Naive thymus-derived CD4-positive, alpha-beta T cell (primary cell): ENCODE results near the gene WRAP73. TPM values are rescaled to one million over a fixed set of nuclear protein-coding genes. Genes with fewer than 3 reads are reported as not detected.

Source experiments
- ATAC-seq: fragments of 150-1000 bp; cut with Tn5 transposase; 2 replicates; pipeline ENCODE4 v1.10.0; 2021; ENCODE audit warnings: mild to moderate bottlenecking, moderate library complexity
- CTCF ChIA-PET: fragments of 350-600 bp; sonication (Branson Sonifier 250); formaldehyde crosslinking; loops from one replicate; lab custom pipeline; 2021; ENCODE audit warnings: antibody characterized with exemption; lab: Charles Lee
- POLR2A ChIA-PET: fragments of 350-600 bp; sonication (Branson Sonifier 250); formaldehyde crosslinking; loops from one replicate; lab custom pipeline; 2021; ENCODE audit warnings: antibody characterized with exemption, inconsistent platforms; lab: Charles Lee
- DNase-seq, 9 donors: peaks; one replicate each; pipeline versions ENCODE4 v3.0.0 to v3.0.0-alpha.2; 2020 to 2022; ENCODE audit warnings: mixed read lengths in 1 of 9
- H3K27ac ChIP-seq: one replicate; pipeline ENCODE4 v1.7.0; 2013; ENCODE audit warnings: mild to moderate bottlenecking, low read depth, low read length, moderate library complexity
- H3K27me3 ChIP-seq, 2 donors: one replicate each; pipeline ENCODE4 v1.7.0; 2013; ENCODE audit warnings: low read length in 2 of 2, mild to moderate bottlenecking in 2 of 2, moderate library complexity in 2 of 2; ENCODE audit not compliant: control insufficient read depth in 2 of 2, insufficient read depth in 2 of 2
- H3K36me3 ChIP-seq, 3 experiments: 1 replicate in 2 of 3; 2 replicates in 1 of 3; pipeline ENCODE4 v1.7.0; 2013; ENCODE audit warnings: low read length in 3 of 3, mild to moderate bottlenecking in 3 of 3, moderate library complexity in 1 of 3; ENCODE audit not compliant: insufficient read depth in 3 of 3, control insufficient read depth in 2 of 3
- H3K4me1 ChIP-seq, 2 donors: one replicate each; pipeline ENCODE4 v1.7.0; 2013; ENCODE audit warnings: low read length in 2 of 2, mild to moderate bottlenecking in 2 of 2, moderate library complexity in 1 of 2; ENCODE audit not compliant: control insufficient read depth in 2 of 2, insufficient read depth in 2 of 2
- H3K4me3 ChIP-seq: 2 replicates; pipeline ENCODE4 v1.7.0; 2013; ENCODE audit warnings: mild to moderate bottlenecking, low read length
- H3K9me3 ChIP-seq, 3 experiments: 1 replicate in 2 of 3; 2 replicates in 1 of 3; pipeline ENCODE4 v1.7.0; 2013; ENCODE audit warnings: low read length in 3 of 3; ENCODE audit not compliant: control insufficient read depth in 2 of 3
- H3K27ac Mint-ChIP-seq, 9 donors: one replicate each; pipeline ENCODE4 v1.8.0; 2020 to 2022; ENCODE audit warnings: mixed read lengths in 9 of 9, mild to moderate bottlenecking in 8 of 9, moderate library complexity in 5 of 9, inconsistent platforms in 2 of 9
- H3K27me3 Mint-ChIP-seq, 5 donors: one replicate each; pipeline ENCODE4 v1.8.0; 2021 to 2022; ENCODE audit warnings: mixed read lengths in 5 of 5, mild to moderate bottlenecking in 1 of 5
- H3K36me3 Mint-ChIP-seq, 5 donors: one replicate each; pipeline ENCODE4 v1.8.0; 2020 to 2022; ENCODE audit warnings: mixed read lengths in 5 of 5, mild to moderate bottlenecking in 3 of 5, inconsistent platforms in 1 of 5
- H3K4me1 Mint-ChIP-seq, 7 donors: one replicate each; pipeline ENCODE4 v1.8.0; 2020 to 2022; ENCODE audit warnings: mixed read lengths in 7 of 7, mild to moderate bottlenecking in 3 of 7, inconsistent platforms in 1 of 7
- H3K4me3 Mint-ChIP-seq, 10 donors: one replicate each; pipeline ENCODE4 v1.8.0; 2020 to 2022; ENCODE audit warnings: mild to moderate bottlenecking in 10 of 10, mixed read lengths in 10 of 10, moderate library complexity in 6 of 10, inconsistent platforms in 2 of 10
- H3K9me3 Mint-ChIP-seq, 11 donors: one replicate each; pipeline ENCODE4 v1.8.0; 2020 to 2022; ENCODE audit warnings: mixed read lengths in 11 of 11, mild to moderate bottlenecking in 4 of 11, inconsistent platforms in 1 of 11, moderate library complexity in 1 of 11
- intact Hi-C, 2 donors: fragments of 100-400 bp; cut with micrococcal nuclease; formaldehyde crosslinking; loops; one replicate each; pipeline ENCODE4 v1.15.1; 2023
- polyA plus RNA-seq, 2 donors: library from polyadenylated mRNA; unstranded; fragments of 300-500 nt; fragmentation: Illumina TruSeq; gene quantifications; one replicate each; pipeline ENCODE4 v1.2.3, GENCODE V29; 2021
- total RNA-seq, 6 experiments: library from RNA in 5 of 6; stranded (reverse) in 5 of 6; gene quantifications; 1 replicate in 5 of 6; 2 replicates in 1 of 6; pipeline ENCODE4 v1.2.3 and lab custom pipeline; 2021 to 2026

The WRAP73 gene
- total and polyA plus RNA-seq, 7 experiments from 2014 or later = 25.5 to 42.0 (median 36.3) TPM

- Mint-ChIP-seq H3K4me1 (peaks cover 13 to 37% (median 33%) of the 10 kb centered on the region in 7 donors), H3K9me3 (no peaks in the 10 kb centered on the region), H3K27me3 (peaks cover 20 to 36% (median 30%) of the 10 kb centered on the region in 5 donors), H3K4me3 (peak overlapping the region; percentile 79 to 91 (median 86)), H3K36me3 (peaks cover 0 to 12% (median 4%) of the 10 kb centered on the region in 5 donors), H3K27ac (peak overlapping the region in 6 of 9 donors; percentile 3 to 81 (median 48))
- POLR2A ChIA-PET = interaction anchor here (0.6 to 1.9 kb wide), 4 partner anchors 21 to 82 kb away, joined by 3 to 10 read pairs (median 4); no protein-coding TSS in a partner anchor
- Histone ChIP-seq H3K4me1 (peaks cover 11 to 16% of the 10 kb centered on the region in 2 donors), H3K36me3 (peaks cover 0 to 21% (median 0%) of the 10 kb centered on the region in 3 experiments), H3K4me3 (peak overlapping the region; percentile 63), H3K27me3 (peaks cover 3 to 20% of the 10 kb centered on the region in 2 donors), H3K27ac (no peak overlapping the region), H3K9me3 (no peaks in the 10 kb centered on the region)
- no peak for ATAC-seq
- intact Hi-C loops = loop anchor here (1.0 to 5.0 kb wide), 9 partner anchors 26 to 1260 kb away; partner anchors contain the start of genes CEP104 (in 2 of the 2), DFFB (in 2 of the 2), LRRC47 (in 2 of the 2) and C1orf174 (in 1 of the 2)
- DNase-seq = peak in 3 of 9 donors; percentile 7 to 16 (median 16)
- CTCF ChIA-PET = no interaction called here
These were observed 534 bp upstream of the WRAP73 start for GRCh38 chr1:3650248-3651025.

GRCh38 chr1:3646596-3646995, 3.3 kb downstream of the WRAP73 start:
- intact Hi-C loops = no loop called here
- Mint-ChIP-seq H3K36me3 (peaks cover 0 to 35% (median 13%) of the 10 kb centered on the region in 5 donors), H3K9me3 (no peaks in the 10 kb centered on the region), H3K27ac (no peak overlapping the region), H3K27me3 (peaks cover 0 to 14% (median 12%) of the 10 kb centered on the region in 5 donors), H3K4me3 (peak overlapping the region in 1 of 10 donors; percentile 7), H3K4me1 (peaks cover 19 to 37% (median 30%) of the 10 kb centered on the region in 7 donors)
- no peak overlapping the region for H3K4me3 ChIP-seq
- ChIA-PET POLR2A (interaction anchor here (1.0 kb wide), 1 partner anchor 18 kb away, joined by 6 read pairs; no protein-coding TSS in a partner anchor), CTCF (no interaction called here)
- peaks cover 11 to 16% of the 10 kb centered on the region in 2 donors for H3K4me1 ChIP-seq
- ATAC-seq (no peak), DNase-seq (no peak)
- peaks cover 0 to 39% (median 0%) of the 10 kb centered on the region in 3 experiments for H3K36me3 ChIP-seq
- no peaks in the 10 kb centered on the region for H3K9me3 ChIP-seq
- H3K27ac ChIP-seq = no peak overlapping the region
- H3K27me3 ChIP-seq = peaks cover 0 to 11% of the 10 kb centered on the region in 2 donors

DNA sequence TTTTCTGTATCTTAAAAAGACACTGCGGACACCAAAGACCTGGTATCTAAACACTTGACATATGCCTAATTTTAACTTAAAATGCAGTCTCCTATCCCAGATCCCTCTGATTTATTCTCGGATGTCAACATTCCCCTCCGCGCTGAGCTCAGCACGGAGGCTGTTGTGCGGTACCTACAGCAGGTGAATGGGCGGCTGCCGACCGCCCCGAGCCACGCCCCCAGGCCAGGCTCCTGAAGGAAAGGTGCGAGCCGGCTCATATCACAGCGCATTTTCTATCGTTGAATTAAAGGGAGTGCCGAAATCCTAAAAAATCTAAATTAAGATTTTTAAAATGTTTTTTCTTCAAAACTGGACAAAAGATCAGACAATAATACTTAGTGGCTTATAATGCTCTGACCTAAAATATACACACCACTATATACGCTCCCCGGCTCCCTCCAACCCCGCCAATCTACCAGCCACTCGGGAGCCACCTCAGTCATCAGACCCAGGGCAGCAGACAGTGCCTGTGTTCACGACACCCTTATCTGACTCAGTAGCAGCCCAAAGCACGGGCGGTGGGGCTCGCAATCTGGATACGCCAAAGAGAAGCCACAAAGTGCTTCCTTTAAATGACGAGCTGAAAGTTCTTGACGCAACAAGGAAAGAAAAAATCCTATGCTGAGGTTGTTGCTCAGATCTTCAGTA, 4.1 kb downstream of the WRAP73 start:
- Mint-ChIP-seq H3K4me1 (peaks cover 19 to 33% (median 25%) of the 10 kb centered on the region in 7 donors), H3K4me3 (no peak overlapping the region), H3K27ac (peak overlapping the region in 1 of 9 donors; percentile 6), H3K36me3 (peaks cover 0 to 35% (median 13%) of the 10 kb centered on the region in 5 donors), H3K27me3 (peaks cover 0 to 8% (median 5%) of the 10 kb centered on the region in 5 donors), H3K9me3 (no peaks in the 10 kb centered on the region)
- ChIA-PET CTCF (no interaction called here), POLR2A (no interaction called here)
- DNase-seq (no peak), ATAC-seq (no peak)
- Histone ChIP-seq H3K4me1 (peaks cover 6 to 11% of the 10 kb centered on the region in 2 donors), H3K27ac (no peak overlapping the region), H3K4me3 (no peak overlapping the region), H3K9me3 (no peaks in the 10 kb centered on the region), H3K36me3 (peaks cover 0 to 44% (median 0%) of the 10 kb centered on the region in 3 experiments), H3K27me3 (peaks cover 0 to 4% of the 10 kb centered on the region in 2 donors)
- intact Hi-C loops = no loop called here

DNA sequence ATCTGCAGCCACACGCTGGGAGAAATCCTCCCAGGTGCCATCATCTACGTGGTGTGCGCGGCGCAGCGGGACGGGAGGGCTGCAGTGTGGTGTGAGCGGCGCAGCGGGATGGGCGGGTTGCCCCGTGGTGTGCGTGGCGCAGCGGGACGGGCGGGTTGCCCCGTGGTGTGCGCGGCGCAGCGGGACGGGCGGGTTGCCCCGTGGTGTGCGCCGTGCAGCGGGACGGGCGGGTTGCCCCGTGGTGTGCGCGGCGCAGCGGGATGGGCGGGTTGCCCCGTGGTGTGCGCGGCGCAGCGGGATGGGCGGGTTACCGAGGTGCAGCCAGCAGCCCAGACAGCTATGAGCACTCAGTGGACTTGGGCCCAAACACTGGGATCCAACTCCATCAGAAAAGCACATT, 4.7 kb downstream of the WRAP73 start:
- ATAC-seq (no peak), DNase-seq (no peak)
- ChIA-PET POLR2A (no interaction called here), CTCF (no interaction called here)
- Histone ChIP-seq H3K4me3 (no peak overlapping the region), H3K36me3 (peaks cover 0 to 50% (median 0%) of the 10 kb centered on the region in 3 experiments), H3K27ac (no peak overlapping the region), H3K4me1 (peaks cover 6 to 7% of the 10 kb centered on the region in 2 donors), H3K27me3 (no peaks in the 10 kb centered on the region), H3K9me3 (no peaks in the 10 kb centered on the region)
- Mint-ChIP-seq H3K27me3 (peaks cover 0 to 4% (median 2%) of the 10 kb centered on the region in 5 donors), H3K27ac (no peak overlapping the region), H3K4me1 (peaks cover 17 to 29% (median 24%) of the 10 kb centered on the region in 7 donors), H3K4me3 (no peak overlapping the region), H3K9me3 (no peaks in the 10 kb centered on the region), H3K36me3 (peaks cover 0 to 35% (median 13%) of the 10 kb centered on the region in 5 donors)
- intact Hi-C loops = no loop called here

GRCh38 chr1:3644273-3644672, 5.6 kb downstream of the WRAP73 start:
- POLR2A ChIA-PET = interaction anchor here (0.8 kb wide), 1 partner anchor 256 kb away, joined by 3 read pairs; no protein-coding TSS in a partner anchor

GRCh38 chr1:3642919-3643675, 6.8 kb downstream of the WRAP73 start:
- Histone ChIP-seq H3K4me1 (no peaks in the 10 kb centered on the region), H3K36me3 (peaks cover 0 to 71% (median 0%) of the 10 kb centered on the region in 3 experiments), H3K4me3 (no peak overlapping the region), H3K9me3 (no peaks in the 10 kb centered on the region), H3K27ac (no peak overlapping the region), H3K27me3 (no peaks in the 10 kb centered on the region)
- ATAC-seq (no peak), DNase-seq (no peak)
- Mint-ChIP-seq H3K36me3 (peaks cover 0 to 43% (median 16%) of the 10 kb centered on the region in 5 donors), H3K9me3 (no peaks in the 10 kb centered on the region), H3K4me3 (no peak overlapping the region), H3K27me3 (no peaks in the 10 kb centered on the region), H3K27ac (no peak overlapping the region), H3K4me1 (peaks cover 4 to 17% (median 8%) of the 10 kb centered on the region in 7 donors)
- ChIA-PET CTCF (interaction anchor here (0.8 kb wide), 1 partner anchor 23 kb away, joined by 3 read pairs; no protein-coding TSS in a partner anchor), POLR2A (no interaction called here)
- intact Hi-C loops = no loop called here

More at GRCh38 chr1:3644273-3644672, 5.6 kb downstream of the WRAP73 start:
- ATAC-seq (no peak), DNase-seq (no peak)
- Histone ChIP-seq H3K4me3 (no peak overlapping the region), H3K36me3 (peaks cover 0 to 60% (median 0%) of the 10 kb centered on the region in 3 experiments), H3K27ac (no peak overlapping the region), H3K4me1 (peaks cover 4 to 5% of the 10 kb centered on the region in 2 donors), H3K27me3 (no peaks in the 10 kb centered on the region), H3K9me3 (no peaks in the 10 kb centered on the region)
- CTCF ChIA-PET = no interaction called here
- intact Hi-C loops = no loop called here
- Mint-ChIP-seq H3K9me3 (no peaks in the 10 kb centered on the region), H3K36me3 (peaks cover 0 to 35% (median 13%) of the 10 kb centered on the region in 5 donors), H3K27me3 (no peaks in the 10 kb centered on the region), H3K4me1 (peaks cover 15 to 25% (median 20%) of the 10 kb centered on the region in 7 donors), H3K27ac (no peak overlapping the region), H3K4me3 (no peak overlapping the region)
